ENCODE data around the gene RASGRP1. TPM values are rescaled to one million over a fixed set of nuclear protein-coding genes. Genes with fewer than 3 reads are reported as not detected.

RASGRP1 gene
- total RNA-seq: 24.7 and 30.0 TPM in 2 replicates
- total RNA-seq (2013): 33.9 TPM
- polyA plus RNA-seq: 17.7 and 26.2 TPM in 2 replicates
- polyA minus RNA-seq: 32.6 and 58.4 TPM in 2 replicates

DNA sequence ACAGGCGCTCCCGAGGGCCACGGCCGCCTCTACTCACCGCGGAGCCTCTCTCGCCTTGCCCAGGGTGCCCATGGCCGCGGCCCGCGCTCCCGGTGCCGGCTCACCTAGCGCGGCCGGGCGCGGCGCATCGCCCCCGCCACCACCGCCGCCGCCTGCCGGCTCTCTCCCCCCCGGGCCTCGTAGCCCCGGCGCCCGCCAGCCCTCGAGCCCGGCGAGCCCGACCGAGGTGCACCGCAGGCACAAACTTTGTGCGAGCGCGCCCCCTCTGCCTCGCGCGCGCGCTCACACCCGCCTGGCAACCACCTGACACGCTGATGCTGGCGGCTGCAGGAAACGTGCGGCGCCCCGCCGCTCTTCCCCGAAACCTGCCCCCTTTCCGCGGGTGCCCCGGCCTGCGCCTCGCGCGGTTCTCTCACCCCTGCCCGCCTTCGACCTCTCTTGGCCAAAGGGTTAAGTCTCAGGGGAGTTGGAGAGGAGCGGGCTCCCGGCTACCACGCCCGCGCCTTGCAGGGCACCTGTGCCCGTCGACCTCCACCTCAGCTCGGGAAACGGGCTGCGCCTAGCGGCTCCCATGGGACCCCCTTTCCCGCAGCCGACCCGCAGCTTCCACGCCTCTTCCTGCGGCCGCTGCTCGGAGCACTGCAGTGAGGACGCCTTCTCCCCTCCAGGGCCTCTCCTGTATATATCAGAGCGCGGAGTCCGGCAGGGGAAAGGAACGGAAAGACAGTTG lies at the start of gene RASGRP1:
Gene RASGRP1, minus strand, starts transcription at position 258 of the 730 bp plus-strand sequence. Its CDS starts 186 bp downstream, at position 72.
- H3K4me1 Mint-ChIP-seq: peaks cover 55% of the 10 kb centered on the region
- intact Hi-C loops (cut with micrococcal nuclease): loop anchor here (1.0 to 5.0 kb wide), 8 partner anchors 46 to 312 kb away; partner anchors contain the start of genes FAM98B and SPRED1
- no peaks in the 10 kb centered on the region for H3K9me3 ChIP-seq (ENCODE audit: control extremely low read depth in 1 of 3, control insufficient read depth in 2 of 3, insufficient read depth in 1 of 3, low read length in 2 of 3)
- H3K27me3 ChIP-seq (replicated peaks in 1 of 4; ENCODE audit: control extremely low read depth in 1 of 4, control insufficient read depth in 3 of 4, insufficient read depth in 4 of 4, low read length in 3 of 4): no peaks in the 10 kb centered on the region
- CTCF ChIA-PET: interaction anchor here (0.7 to 9.9 kb wide), 47 partner anchors 12 to 158 kb away, joined by 3 to 546 read pairs (median 7); partner anchors contain the start of gene FAM98B
- TF ChIP-seq, protein P1, sequence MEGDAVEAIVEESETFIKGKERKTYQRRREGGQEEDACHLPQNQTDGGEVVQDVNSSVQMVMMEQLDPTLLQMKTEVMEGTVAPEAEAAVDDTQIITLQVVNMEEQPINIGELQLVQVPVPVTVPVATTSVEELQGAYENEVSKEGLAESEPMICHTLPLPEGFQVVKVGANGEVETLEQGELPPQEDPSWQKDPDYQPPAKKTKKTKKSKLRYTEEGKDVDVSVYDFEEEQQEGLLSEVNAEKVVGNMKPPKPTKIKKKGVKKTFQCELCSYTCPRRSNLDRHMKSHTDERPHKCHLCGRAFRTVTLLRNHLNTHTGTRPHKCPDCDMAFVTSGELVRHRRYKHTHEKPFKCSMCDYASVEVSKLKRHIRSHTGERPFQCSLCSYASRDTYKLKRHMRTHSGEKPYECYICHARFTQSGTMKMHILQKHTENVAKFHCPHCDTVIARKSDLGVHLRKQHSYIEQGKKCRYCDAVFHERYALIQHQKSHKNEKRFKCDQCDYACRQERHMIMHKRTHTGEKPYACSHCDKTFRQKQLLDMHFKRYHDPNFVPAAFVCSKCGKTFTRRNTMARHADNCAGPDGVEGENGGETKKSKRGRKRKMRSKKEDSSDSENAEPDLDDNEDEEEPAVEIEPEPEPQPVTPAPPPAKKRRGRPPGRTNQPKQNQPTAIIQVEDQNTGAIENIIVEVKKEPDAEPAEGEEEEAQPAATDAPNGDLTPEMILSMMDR (IDR thresholded peaks at IDR 0.05): no peak
- POLR2A ChIA-PET: interaction anchor here (0.9 to 1.7 kb wide), 8 partner anchors 11 to 124 kb away, joined by 3 to 23 read pairs (median 4); partner anchors contain the start of gene FAM98B
- H3K4me3 ChIP-seq (ENCODE audit: control extremely low read depth in 1 of 5, extremely low read depth in 1 of 5, insufficient read depth in 1 of 5, low read depth in 2 of 5, low read length in 4 of 5): peak within 1 kb of the TSS; percentile 56 to 85 (median 78)
- 4% methylated on average over 85 of the region's 85 CpGs for WGBS (ENCODE audit: insufficient coverage)
- peak within 1 kb of the TSS; percentile 90 for H3K27ac Mint-ChIP-seq
- ATAC-seq (ENCODE audit: low read depth): peak; percentile 80
- peak within 1 kb of the TSS; percentile 83 for H2AFZ ChIP-seq (ENCODE audit: insufficient read depth, low read depth, low read length, poor library complexity, severe bottlenecking)
- peak within 1 kb of the TSS; percentile 96 for H3K4me3 Mint-ChIP-seq
- DNase-seq: peak; percentile 92
- H3K9ac ChIP-seq (ENCODE audit: low read length): peak within 1 kb of the TSS; percentile 79
- H4K20me1 ChIP-seq (ENCODE audit: control insufficient read depth, insufficient read depth, low read length, poor library complexity, severe bottlenecking): peaks cover 5% of the 10 kb centered on the region
- H3K27me3 Mint-ChIP-seq: no peaks in the 10 kb centered on the region
- peaks cover 0 to 5% of the 10 kb centered on the region in 2 experiments for H3K36me3 ChIP-seq (replicated peaks in 1 of 2; ENCODE audit: control extremely low read depth in 1 of 2, control insufficient read depth in 1 of 2, extremely low read depth in 1 of 2, insufficient read depth in 2 of 2, low read length in 1 of 2)
- peak within 1 kb of the TSS; percentile 89 for H3K4me2 ChIP-seq (replicated peaks; ENCODE audit: low read depth, low read length, poor library complexity, severe bottlenecking)
- H3K79me2 ChIP-seq (ENCODE audit: control insufficient read depth, insufficient read depth, low read length): peaks cover 47% of the 10 kb centered on the region
- peaks cover 39 to 42% of the 10 kb centered on the region in 2 donors for H3K4me1 ChIP-seq (ENCODE audit: control insufficient read depth in 2 of 2, insufficient read depth in 2 of 2, low read length in 2 of 2)
- peak within 1 kb of the TSS; percentile 84 to 88 for H3K27ac ChIP-seq (ENCODE audit: low read length in 2 of 2)
- H3K9me3 Mint-ChIP-seq (ENCODE audit: insufficient read depth): no peaks in the 10 kb centered on the region

DNA sequence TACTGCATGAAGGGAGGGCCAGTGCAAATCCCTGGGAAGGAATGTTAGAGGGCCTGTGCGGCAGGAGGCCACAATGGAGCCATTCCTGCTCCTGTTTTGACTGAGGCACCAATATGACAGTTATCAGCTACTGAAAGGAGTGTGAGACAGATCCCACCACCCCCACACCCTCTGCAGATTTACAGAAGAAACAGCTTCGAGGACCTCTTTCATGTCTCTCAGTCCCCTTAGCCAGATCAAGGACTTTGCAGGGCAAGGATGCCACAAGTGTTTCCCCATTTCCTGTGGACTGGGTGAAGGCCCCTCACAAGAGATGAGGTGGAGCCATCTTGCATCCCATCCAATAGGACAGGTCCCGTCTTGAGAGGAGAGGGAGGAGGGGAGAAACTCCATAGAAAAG lies 48.5 kb upstream of the RASGRP1 start:
- CTCF ChIA-PET: interaction anchor here (2.0 kb wide), 1 partner anchor 49 kb away, joined by 9 read pairs; the partner anchor contains the start of gene RASGRP1
- H3K27ac Mint-ChIP-seq: peak overlapping the region; percentile 13

More for the DNA sequence above, 48.5 kb upstream of the RASGRP1 start:
- 100% methylated on average over 1 of the region's 3 CpGs for WGBS (ENCODE audit: insufficient coverage)
- H3K27ac ChIP-seq (ENCODE audit: low read length in 2 of 2): no peak overlapping the region
- Mint-ChIP-seq H3K4me3 (no peak overlapping the region), H3K9me3 (ENCODE audit: insufficient read depth) (no peaks in the 10 kb centered on the region), H3K27me3 (no peaks in the 10 kb centered on the region), H3K4me1 (peaks cover 36% of the 10 kb centered on the region)
- ATAC-seq (ENCODE audit: low read depth) (no peak), DNase-seq (no peak)
- H3K9ac ChIP-seq (ENCODE audit: low read length): no peak overlapping the region
- no peak for TF ChIP-seq EZH2 (IDR thresholded peaks at IDR 0.05; ENCODE audit: borderline replicate concordance, insufficient read depth, low read depth, low read length, poor library complexity, severe bottlenecking)
- TF ChIP-seq, protein P1 (IDR thresholded peaks at IDR 0.05): no peak
- no peak overlapping the region for H3K4me2 ChIP-seq (replicated peaks; ENCODE audit: low read depth, low read length, poor library complexity, severe bottlenecking)
- POLR2A ChIA-PET: no interaction called here
- H2AFZ ChIP-seq (ENCODE audit: insufficient read depth, low read depth, low read length, poor library complexity, severe bottlenecking): no peak overlapping the region
- H3K36me3 ChIP-seq (replicated peaks in 1 of 2; ENCODE audit: control extremely low read depth in 1 of 2, control insufficient read depth in 1 of 2, extremely low read depth in 1 of 2, insufficient read depth in 2 of 2, low read length in 1 of 2): no peaks in the 10 kb centered on the region
- H3K9me3 ChIP-seq (ENCODE audit: control extremely low read depth in 1 of 3, control insufficient read depth in 2 of 3, insufficient read depth in 1 of 3, low read length in 2 of 3): no peaks in the 10 kb centered on the region
- H3K4me3 ChIP-seq (ENCODE audit: control extremely low read depth in 1 of 5, extremely low read depth in 1 of 5, insufficient read depth in 1 of 5, low read depth in 2 of 5, low read length in 4 of 5): no peak overlapping the region
- H3K27me3 ChIP-seq (replicated peaks in 1 of 4; ENCODE audit: control extremely low read depth in 1 of 4, control insufficient read depth in 3 of 4, insufficient read depth in 4 of 4, low read length in 3 of 4): no peaks in the 10 kb centered on the region
- H4K20me1 ChIP-seq (ENCODE audit: control insufficient read depth, insufficient read depth, low read length, poor library complexity, severe bottlenecking): no peaks in the 10 kb centered on the region
- peaks cover 21 to 23% of the 10 kb centered on the region in 2 donors for H3K4me1 ChIP-seq (ENCODE audit: control insufficient read depth in 2 of 2, insufficient read depth in 2 of 2, low read length in 2 of 2)
- no peaks in the 10 kb centered on the region for H3K79me2 ChIP-seq (ENCODE audit: control insufficient read depth, insufficient read depth, low read length)
- intact Hi-C loops (cut with micrococcal nuclease): loop anchor here (5.0 kb wide), 1 partner anchor 59 kb away; no protein-coding TSS in a partner anchor

Measured in B cell (primary cell).